Mucosa of descending colon (tissue), 3 donors: ENCODE measurements around the gene PTPRH. TPM values are rescaled to one million over a fixed set of nuclear protein-coding genes. Genes with fewer than 3 reads are reported as not detected.

Experiments
- ATAC-seq: fragments of 200-7000 bp; cut with Tn5 transposase; one replicate; pipeline ENCODE4 v1.9.1; 2020; ENCODE audit warnings: mild to moderate bottlenecking, moderate library complexity
- DNase-seq, 3 donors: peaks; one replicate each; pipeline ENCODE4 v3.0.0-alpha.2; 2020
- H3K36me3 ChIP-seq: fragments of 200-600 bp; one replicate; pipeline ENCODE4 v1.8.0; 2021; ENCODE audit warnings: low read depth, mild to moderate bottlenecking
- H3K4me1 ChIP-seq: fragments of 200-600 bp; one replicate; pipeline ENCODE4 v1.8.0; 2021; ENCODE audit warnings: low read depth, mild to moderate bottlenecking
- H3K4me3 ChIP-seq: fragments of 200-600 bp; one replicate; pipeline ENCODE4 v1.8.0; 2021; ENCODE audit warnings: mild to moderate bottlenecking
- H3K9me3 ChIP-seq: fragments of 200-600 bp; one replicate; pipeline ENCODE4 v1.8.0; 2021; ENCODE audit warnings: mild to moderate bottlenecking
- intact Hi-C, 2 donors: fragments of 100-400 bp; cut with DNase I in 1 of 2; cut with micrococcal nuclease in 1 of 2; formaldehyde crosslinking; loops; one replicate each; pipeline versions ENCODE4 v1.11.0 to v1.11.1; 2022; cut with DNase I, micrococcal nuclease
- total RNA-seq, 3 donors: library from RNA; stranded (reverse); fragmentation: NEBNext Ultra II Directional in 2 of 3; extraction: Animal tissue kit (Norgen Biotek cat#: 25700) in 2 of 3; gene quantifications; one replicate each; pipeline versions ENCODE4 v1.2.1 to v1.2.4, GENCODE V29; 2021 to 2023
- TF ChIP-seq, protein P1 (sequence below): fragments of 200-600 bp; IDR thresholded peaks from one replicate; pipeline ENCODE4 v1.8.0; 2022; ENCODE audit warnings: antibody characterized with exemption, mild to moderate bottlenecking
- donor health status: DM: no; HTN: no; CAD: no; lungs with moderate emphysema.
- donor health status: DM: no; HTN: no; CAD: no.
- donor health status: DM: no; HTN: yes; CAD: no.

Gene PTPRH
- total RNA-seq, 3 donors from 2014 or later = 62.3 to 181 (median 94.8) TPM

DNA sequence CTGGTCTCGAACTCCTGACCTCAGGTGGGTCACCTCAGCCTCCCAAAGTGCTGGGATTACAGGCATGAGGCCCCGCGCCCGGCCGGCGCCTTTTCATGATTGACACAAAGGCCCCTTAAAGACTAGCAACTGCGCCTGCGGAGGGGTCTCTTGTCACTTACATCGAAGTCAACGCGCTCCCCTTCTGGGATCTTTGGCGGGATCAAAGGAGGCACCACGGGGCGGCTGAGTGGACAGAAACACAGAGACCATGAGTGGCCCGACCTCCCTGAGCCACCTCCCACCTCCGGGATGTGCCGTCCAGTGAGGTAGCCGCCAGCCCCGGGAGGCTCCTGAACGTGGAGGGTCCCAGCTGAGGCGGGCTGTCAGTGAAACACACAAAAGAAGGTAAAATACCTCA lies 67.6 kb downstream of the PTPRH start:
- Histone ChIP-seq H3K36me3 (no peaks in the 10 kb centered on the region), H3K4me3 (no peak overlapping the region), H3K4me1 (peaks cover 6% of the 10 kb centered on the region), H3K9me3 (no peaks in the 10 kb centered on the region)
- TF ChIP-seq, protein P1, sequence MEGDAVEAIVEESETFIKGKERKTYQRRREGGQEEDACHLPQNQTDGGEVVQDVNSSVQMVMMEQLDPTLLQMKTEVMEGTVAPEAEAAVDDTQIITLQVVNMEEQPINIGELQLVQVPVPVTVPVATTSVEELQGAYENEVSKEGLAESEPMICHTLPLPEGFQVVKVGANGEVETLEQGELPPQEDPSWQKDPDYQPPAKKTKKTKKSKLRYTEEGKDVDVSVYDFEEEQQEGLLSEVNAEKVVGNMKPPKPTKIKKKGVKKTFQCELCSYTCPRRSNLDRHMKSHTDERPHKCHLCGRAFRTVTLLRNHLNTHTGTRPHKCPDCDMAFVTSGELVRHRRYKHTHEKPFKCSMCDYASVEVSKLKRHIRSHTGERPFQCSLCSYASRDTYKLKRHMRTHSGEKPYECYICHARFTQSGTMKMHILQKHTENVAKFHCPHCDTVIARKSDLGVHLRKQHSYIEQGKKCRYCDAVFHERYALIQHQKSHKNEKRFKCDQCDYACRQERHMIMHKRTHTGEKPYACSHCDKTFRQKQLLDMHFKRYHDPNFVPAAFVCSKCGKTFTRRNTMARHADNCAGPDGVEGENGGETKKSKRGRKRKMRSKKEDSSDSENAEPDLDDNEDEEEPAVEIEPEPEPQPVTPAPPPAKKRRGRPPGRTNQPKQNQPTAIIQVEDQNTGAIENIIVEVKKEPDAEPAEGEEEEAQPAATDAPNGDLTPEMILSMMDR = no peak
- DNase-seq (no peak), ATAC-seq (no peak)
- intact Hi-C loops = no loop called here

- Histone ChIP-seq H3K4me1 (peaks cover 6% of the 10 kb centered on the region), H3K9me3 (no peaks in the 10 kb centered on the region), H3K36me3 (no peaks in the 10 kb centered on the region), H3K4me3 (no peak overlapping the region)
- intact Hi-C loops = no loop called here
- TF ChIP-seq, protein P1 = no peak
- ATAC-seq = no peak
- DNase-seq = no peak
Measured at GRCh38 chr19:55137915-55138314, 71.4 kb downstream of the PTPRH start.

DNA sequence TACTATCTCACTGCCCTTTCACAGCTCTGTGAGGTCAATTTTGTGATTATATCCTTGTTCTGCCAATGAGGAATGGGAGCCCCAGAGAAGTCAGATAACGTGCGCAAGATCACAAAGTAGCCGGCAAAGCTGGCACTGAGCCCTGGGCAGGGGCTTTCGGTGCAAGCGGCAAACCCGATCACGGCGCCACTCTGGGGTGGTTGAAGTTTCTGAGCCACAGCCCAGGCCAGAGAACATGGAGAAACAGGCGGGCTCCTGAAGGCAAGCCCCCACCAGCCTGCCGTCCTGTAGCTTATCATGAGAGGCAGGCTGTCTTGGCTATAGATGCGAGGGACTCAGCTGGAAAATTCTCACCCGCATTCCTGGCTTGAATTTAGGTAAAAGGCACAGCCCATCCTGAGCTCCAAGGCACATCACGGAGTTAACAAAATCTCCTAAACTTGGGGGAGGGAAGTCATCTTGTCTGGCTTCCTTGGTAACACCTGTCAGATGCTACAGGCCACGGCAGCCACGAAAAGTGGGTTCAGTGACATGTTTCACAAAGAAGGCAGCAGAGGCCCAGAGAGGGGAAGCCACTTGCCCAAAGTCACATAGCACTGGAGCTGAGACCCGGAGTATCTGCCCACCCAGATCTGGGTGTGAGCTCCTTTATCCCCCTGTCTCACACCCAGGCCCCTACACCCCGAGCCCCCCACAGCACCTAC lies 72.8 kb downstream of the PTPRH start:
- TF ChIP-seq, protein P1 = no peak
- no peak overlapping the region for H3K4me3 ChIP-seq
- DNase-seq = no peak
- H3K9me3 ChIP-seq = no peaks in the 10 kb centered on the region
- intact Hi-C loops = no loop called here
- no peak for ATAC-seq
- H3K4me1 ChIP-seq = peaks cover 6% of the 10 kb centered on the region
- H3K36me3 ChIP-seq = no peaks in the 10 kb centered on the region

DNA sequence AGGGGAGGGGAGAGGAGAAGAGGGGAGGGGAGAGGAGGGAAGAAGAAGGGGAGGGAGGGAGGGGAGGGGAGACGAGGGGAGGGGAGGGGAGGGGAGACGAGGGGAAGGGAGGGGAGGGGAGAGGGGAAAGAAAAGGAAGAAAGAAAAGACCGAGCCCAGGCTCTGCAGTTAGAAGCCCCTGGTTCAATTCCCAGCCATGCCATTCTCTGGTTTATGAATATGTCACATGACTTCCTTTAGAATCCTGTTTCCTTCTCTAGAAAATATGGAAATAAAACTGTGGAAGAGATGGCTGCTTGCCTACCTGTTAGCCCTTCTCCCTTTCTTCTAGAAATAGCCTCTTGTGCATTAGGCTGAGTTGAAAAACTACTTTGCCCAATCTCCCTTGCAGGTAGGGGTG lies 74.6 kb downstream of the PTPRH start:
- H3K4me3 ChIP-seq = no peak overlapping the region
- ATAC-seq = no peak
- TF ChIP-seq, protein P1 = no peak

DNA sequence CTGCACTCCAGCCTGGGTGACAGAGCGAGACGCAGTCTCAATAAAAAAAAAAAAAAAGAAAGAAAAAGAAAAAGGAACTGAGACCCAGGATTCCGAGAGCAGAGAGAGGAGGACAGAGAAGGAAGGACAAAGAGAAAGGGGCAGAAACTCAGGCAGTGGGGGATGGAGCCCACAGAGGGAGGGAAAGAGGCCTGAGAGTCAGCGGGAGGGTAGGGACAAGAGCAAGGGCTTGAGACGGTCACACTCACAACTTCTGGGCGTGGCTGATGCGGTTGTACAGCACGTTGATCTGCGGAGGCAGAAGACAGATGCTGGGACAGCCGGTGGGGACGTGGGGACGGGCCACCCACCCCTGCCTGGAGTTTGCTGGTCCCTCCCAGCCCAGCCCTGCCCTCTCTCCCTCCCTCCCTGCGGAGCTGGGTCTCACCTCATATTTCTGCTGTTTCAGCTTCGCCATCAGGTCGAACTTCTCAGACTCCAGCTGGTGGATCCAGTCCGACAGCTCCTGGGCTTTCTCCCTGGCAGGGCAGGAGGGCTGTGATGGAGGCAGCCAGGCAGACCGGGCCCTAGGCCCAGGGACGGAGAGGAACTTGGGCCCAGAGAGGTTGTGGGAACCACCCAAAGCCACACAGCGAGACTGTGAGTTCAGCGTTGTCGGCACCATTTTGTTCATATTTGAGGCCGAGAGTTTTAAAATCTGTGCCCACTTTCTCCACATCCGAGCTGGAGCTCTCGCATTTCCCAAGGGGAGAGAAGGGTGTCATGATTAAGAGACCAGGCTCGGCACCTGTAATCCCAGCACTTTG lies 75.5 kb downstream of the PTPRH start:
- TF ChIP-seq, protein P1 = no peak
- Histone ChIP-seq H3K4me1 (no peaks in the 10 kb centered on the region), H3K9me3 (no peaks in the 10 kb centered on the region), H3K36me3 (no peaks in the 10 kb centered on the region), H3K4me3 (no peak overlapping the region)
- intact Hi-C loops = no loop called here
- ATAC-seq = no peak
- DNase-seq = no peak

More for the DNA sequence above, 74.6 kb downstream of the PTPRH start:
- Histone ChIP-seq H3K36me3 (no peaks in the 10 kb centered on the region), H3K4me1 (no peaks in the 10 kb centered on the region), H3K9me3 (no peaks in the 10 kb centered on the region)
- no peak for DNase-seq
- intact Hi-C loops = no loop called here
